HepG2 (cell line): ENCODE measurements around the gene ABCE1. TPM values are rescaled to one million over a fixed set of nuclear protein-coding genes. Genes with fewer than 3 reads are reported as not detected.

Source experiments
- ELF3 ChIP-seq: IDR thresholded peaks from 2 replicates; pipeline ENCODE4 v1.6.1; 2016; ENCODE audit warnings: missing genetic modification reagents, missing compliant biosample characterization
- PITX1 ChIP-seq: sonication (generic); formaldehyde crosslinking; IDR thresholded peaks from 2 replicates; pipeline ENCODE4 v1.5.1; 2020; ENCODE audit warnings: mild to moderate bottlenecking, missing genetic modification reagents
- ZC3H13 ChIP-seq: sonication (generic); formaldehyde crosslinking; IDR thresholded peaks from 2 replicates; pipeline ENCODE4 v1.8.1; 2023; ENCODE audit warnings: mild to moderate bottlenecking, missing genetic modification reagents, moderate library complexity
- ZFX ChIP-seq: sonication (generic); formaldehyde crosslinking; IDR thresholded peaks from 2 replicates; pipeline ENCODE4 v1.4.0; 2020; ENCODE audit warnings: mild to moderate bottlenecking, low read depth, missing genetic modification reagents, moderate library complexity
- ZNF550 ChIP-seq: sonication (generic); formaldehyde crosslinking; IDR thresholded peaks from 2 replicates; pipeline ENCODE4 v1.4.0; 2020; ENCODE audit warnings: mild to moderate bottlenecking, missing genetic modification reagents, borderline replicate concordance
- polyA plus RNA-seq, 8 experiments: library from polyadenylated mRNA; depleted of rRNA in 3 of 8; stranded (reverse) in 7 of 8; unstranded in 1 of 8; fragments of >200 nt; fragmentation: Illumina TruSeq in 4 of 8; extraction: Trizol in 4 of 8; gene quantifications; 2 replicates each; pipeline versions ENCODE4 v1.2.1 to v1.2.3, GENCODE V29; 2011 to 2016; ENCODE audit warnings: low read depth in 4 of 8, missing spikeins in 1 of 8, mixed read lengths in 1 of 8; ENCODE audit not compliant: insufficient read depth in 1 of 8
- total RNA-seq, 5 experiments: library from RNA; depleted of rRNA; stranded (reverse); fragments of >200 nt; fragmentation: Illumina TruSeq; extraction: Trizol; gene quantifications; 2 replicates each; pipeline ENCODE4 v1.2.3, GENCODE V29; 2016; ENCODE audit warnings: low read depth in 1 of 5
- TF ChIP-seq, protein P1 (sequence below): sonication (generic); formaldehyde crosslinking; IDR thresholded peaks from 2 replicates; pipeline ENCODE4 v1.9.0; 2021; ENCODE audit warnings: mild to moderate bottlenecking, missing genetic modification reagents
- TF ChIP-seq, protein P2 (sequence below): sonication (generic); formaldehyde crosslinking; IDR thresholded peaks from 2 replicates; pipeline ENCODE4 v1.4.0; 2020; ENCODE audit warnings: missing genetic modification reagents, borderline replicate concordance
- TF ChIP-seq, protein P3 (sequence below): sonication (generic); formaldehyde crosslinking; IDR thresholded peaks from 2 replicates; pipeline ENCODE4 v1.5.1; 2020; ENCODE audit warnings: mild to moderate bottlenecking, missing genetic modification reagents
- TF ChIP-seq, protein P4 (sequence below): sonication (generic); formaldehyde crosslinking; IDR thresholded peaks from 2 replicates; pipeline ENCODE4 v1.4.0; 2020; ENCODE audit warnings: mild to moderate bottlenecking, missing genetic modification reagents

The ABCE1 gene
- total and polyA plus RNA-seq, 2 of the 13 experiments (the other 11 are each of a cell fraction or from before 2014, with no cell fraction given) = 50.8 to 139 TPM

DNA sequence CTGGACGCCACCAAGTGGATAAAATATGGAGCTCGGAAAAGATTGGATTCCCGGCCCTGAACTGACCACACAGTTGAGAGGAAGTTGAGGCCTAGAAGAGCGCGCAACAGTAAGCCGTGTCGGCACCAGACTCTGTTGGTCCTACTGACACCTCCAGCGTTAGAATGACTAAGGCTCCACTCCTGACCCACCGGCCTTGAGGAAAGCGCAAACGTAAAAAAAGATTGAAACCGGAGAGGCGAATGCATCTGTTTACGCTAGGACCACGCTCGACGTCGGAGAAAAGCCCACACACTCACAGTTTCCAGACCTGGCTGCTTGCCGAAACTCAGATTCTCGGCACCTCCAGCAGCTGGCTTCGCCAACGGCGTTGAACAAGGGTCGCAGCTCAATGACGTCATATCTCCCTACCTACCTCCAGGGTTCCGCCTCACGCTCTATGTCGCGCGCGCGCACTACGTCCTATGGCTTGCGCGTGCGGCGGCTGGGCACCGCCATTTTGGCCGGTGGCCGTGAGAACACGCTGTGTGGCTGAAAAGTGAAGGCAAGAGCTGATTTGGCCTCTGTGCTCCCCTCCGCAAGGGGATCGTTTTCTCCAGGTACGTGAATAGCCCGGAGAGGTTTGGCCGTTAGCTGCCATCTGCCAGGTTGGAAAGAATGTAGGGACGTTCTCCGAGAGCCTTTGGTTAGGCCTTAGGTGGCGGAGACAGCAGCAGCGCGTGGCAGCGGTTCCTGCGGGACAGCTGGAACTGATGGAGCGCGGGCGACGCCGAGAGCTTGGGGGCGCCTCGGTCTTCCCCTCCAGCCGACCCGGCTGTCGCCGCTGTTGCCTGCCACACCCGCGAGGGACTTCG is at the start of gene ABCE1, which contains the start of gene ANAPC10 (continued):
- TF ChIP-seq, protein P1, sequence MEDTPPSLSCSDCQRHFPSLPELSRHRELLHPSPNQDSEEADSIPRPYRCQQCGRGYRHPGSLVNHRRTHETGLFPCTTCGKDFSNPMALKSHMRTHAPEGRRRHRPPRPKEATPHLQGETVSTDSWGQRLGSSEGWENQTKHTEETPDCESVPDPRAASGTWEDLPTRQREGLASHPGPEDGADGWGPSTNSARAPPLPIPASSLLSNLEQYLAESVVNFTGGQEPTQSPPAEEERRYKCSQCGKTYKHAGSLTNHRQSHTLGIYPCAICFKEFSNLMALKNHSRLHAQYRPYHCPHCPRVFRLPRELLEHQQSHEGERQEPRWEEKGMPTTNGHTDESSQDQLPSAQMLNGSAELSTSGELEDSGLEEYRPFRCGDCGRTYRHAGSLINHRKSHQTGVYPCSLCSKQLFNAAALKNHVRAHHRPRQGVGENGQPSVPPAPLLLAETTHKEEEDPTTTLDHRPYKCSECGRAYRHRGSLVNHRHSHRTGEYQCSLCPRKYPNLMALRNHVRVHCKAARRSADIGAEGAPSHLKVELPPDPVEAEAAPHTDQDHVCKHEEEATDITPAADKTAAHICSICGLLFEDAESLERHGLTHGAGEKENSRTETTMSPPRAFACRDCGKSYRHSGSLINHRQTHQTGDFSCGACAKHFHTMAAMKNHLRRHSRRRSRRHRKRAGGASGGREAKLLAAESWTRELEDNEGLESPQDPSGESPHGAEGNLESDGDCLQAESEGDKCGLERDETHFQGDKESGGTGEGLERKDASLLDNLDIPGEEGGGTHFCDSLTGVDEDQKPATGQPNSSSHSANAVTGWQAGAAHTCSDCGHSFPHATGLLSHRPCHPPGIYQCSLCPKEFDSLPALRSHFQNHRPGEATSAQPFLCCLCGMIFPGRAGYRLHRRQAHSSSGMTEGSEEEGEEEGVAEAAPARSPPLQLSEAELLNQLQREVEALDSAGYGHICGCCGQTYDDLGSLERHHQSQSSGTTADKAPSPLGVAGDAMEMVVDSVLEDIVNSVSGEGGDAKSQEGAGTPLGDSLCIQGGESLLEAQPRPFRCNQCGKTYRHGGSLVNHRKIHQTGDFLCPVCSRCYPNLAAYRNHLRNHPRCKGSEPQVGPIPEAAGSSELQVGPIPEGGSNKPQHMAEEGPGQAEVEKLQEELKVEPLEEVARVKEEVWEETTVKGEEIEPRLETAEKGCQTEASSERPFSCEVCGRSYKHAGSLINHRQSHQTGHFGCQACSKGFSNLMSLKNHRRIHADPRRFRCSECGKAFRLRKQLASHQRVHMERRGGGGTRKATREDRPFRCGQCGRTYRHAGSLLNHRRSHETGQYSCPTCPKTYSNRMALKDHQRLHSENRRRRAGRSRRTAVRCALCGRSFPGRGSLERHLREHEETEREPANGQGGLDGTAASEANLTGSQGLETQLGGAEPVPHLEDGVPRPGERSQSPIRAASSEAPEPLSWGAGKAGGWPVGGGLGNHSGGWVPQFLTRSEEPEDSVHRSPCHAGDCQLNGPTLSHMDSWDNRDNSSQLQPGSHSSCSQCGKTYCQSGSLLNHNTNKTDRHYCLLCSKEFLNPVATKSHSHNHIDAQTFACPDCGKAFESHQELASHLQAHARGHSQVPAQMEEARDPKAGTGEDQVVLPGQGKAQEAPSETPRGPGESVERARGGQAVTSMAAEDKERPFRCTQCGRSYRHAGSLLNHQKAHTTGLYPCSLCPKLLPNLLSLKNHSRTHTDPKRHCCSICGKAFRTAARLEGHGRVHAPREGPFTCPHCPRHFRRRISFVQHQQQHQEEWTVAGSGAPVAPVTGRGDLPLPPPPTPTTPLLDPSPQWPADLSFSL (CRISPR knock-in tag) = 0 out of 2 replicates have a peak, but pooled peaks have one; percentile 11
- TF ChIP-seq, protein P2, sequence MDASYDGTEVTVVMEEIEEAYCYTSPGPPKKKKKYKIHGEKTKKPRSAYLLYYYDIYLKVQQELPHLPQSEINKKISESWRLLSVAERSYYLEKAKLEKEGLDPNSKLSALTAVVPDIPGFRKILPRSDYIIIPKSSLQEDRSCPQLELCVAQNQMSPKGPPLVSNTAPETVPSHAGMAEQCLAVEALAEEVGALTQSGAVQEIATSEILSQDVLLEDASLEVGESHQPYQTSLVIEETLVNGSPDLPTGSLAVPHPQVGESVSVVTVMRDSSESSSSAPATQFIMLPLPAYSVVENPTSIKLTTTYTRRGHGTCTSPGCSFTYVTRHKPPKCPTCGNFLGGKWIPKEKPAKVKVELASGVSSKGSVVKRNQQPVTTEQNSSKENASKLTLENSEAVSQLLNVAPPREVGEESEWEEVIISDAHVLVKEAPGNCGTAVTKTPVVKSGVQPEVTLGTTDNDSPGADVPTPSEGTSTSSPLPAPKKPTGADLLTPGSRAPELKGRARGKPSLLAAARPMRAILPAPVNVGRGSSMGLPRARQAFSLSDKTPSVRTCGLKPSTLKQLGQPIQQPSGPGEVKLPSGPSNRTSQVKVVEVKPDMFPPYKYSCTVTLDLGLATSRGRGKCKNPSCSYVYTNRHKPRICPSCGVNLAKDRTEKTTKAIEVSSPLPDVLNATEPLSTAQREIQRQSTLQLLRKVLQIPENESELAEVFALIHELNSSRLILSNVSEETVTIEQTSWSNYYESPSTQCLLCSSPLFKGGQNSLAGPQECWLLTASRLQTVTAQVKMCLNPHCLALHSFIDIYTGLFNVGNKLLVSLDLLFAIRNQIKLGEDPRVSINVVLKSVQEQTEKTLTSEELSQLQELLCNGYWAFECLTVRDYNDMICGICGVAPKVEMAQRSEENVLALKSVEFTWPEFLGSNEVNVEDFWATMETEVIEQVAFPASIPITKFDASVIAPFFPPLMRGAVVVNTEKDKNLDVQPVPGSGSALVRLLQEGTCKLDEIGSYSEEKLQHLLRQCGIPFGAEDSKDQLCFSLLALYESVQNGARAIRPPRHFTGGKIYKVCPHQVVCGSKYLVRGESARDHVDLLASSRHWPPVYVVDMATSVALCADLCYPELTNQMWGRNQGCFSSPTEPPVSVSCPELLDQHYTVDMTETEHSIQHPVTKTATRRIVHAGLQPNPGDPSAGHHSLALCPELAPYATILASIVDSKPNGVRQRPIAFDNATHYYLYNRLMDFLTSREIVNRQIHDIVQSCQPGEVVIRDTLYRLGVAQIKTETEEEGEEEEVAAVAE = peak; percentile 84; the same call in 1 of the 2 replicates
- TF ChIP-seq ZNF550 (CRISPR knock-in tag) (peak; percentile 92), PITX1 (CRISPR knock-in tag) (peak; percentile 70; the same call in 1 of the 2 replicates), ZFX (peak; percentile 96), ZC3H13 (CRISPR knock-in tag) (peak; percentile 61), ELF3 (CRISPR knock-in tag) (peak; percentile 69; the same call in 1 of the 2 replicates)
- TF ChIP-seq, protein P3, sequence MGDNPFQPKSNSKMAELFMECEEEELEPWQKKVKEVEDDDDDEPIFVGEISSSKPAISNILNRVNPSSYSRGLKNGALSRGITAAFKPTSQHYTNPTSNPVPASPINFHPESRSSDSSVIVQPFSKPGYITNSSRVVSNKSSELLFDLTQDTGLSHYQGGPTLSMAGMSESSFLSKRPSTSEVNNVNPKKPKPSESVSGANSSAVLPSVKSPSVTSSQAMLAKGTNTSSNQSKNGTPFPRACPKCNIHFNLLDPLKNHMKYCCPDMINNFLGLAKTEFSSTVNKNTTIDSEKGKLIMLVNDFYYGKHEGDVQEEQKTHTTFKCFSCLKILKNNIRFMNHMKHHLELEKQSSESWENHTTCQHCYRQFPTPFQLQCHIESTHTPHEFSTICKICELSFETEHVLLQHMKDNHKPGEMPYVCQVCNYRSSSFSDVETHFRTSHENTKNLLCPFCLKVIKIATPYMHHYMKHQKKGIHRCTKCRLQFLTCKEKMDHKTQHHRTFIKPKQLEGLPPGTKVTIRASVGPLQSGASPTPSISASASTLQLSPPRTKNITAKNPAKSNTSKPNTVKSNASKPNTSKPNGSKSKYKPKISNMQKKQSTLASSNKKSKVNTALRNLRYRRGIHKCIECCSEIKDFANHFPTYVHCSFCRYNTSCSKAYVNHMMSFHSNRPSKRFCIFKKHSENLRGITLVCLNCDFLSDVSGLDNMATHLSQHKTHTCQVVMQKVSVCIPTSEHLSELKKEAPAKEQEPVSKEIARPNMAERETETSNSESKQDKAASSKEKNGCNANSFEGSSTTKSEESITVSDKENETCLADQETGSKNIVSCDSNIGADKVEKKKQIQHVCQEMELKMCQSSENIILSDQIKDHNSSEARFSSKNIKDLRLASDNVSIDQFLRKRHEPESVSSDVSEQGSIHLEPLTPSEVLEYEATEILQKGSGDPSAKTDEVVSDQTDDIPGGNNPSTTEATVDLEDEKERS (CRISPR knock-in tag) = peak; percentile 51
- TF ChIP-seq, protein P4, sequence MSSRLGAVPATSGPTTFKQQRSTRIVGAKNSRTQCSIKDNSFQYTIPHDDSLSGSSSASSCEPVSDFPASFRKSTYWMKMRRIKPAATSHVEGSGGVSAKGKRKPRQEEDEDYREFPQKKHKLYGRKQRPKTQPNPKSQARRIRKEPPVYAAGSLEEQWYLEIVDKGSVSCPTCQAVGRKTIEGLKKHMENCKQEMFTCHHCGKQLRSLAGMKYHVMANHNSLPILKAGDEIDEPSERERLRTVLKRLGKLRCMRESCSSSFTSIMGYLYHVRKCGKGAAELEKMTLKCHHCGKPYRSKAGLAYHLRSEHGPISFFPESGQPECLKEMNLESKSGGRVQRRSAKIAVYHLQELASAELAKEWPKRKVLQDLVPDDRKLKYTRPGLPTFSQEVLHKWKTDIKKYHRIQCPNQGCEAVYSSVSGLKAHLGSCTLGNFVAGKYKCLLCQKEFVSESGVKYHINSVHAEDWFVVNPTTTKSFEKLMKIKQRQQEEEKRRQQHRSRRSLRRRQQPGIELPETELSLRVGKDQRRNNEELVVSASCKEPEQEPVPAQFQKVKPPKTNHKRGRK (CRISPR knock-in tag) = peak; percentile 14; the same call in 1 of the 2 replicates
